AG04449 (cell line): ENCODE data around the gene ADRA2B.

Source experiments
- CTCF ChIA-PET: fragments of 350-600 bp; formaldehyde crosslinking; extraction: SDS; loops from one replicate; lab custom pipeline; 2021; ENCODE audit warnings: antibody characterized with exemption; lab: Yijun Ruan, JAX
- POLR2A ChIA-PET: fragments of 400-600, 350-600 bp; formaldehyde crosslinking; extraction: SDS; loops from one replicate; lab custom pipeline; 2020; ENCODE audit warnings: antibody characterized with exemption, inconsistent platforms; lab: Yijun Ruan, JAX
- DNase-seq: peaks from one replicate; pipeline ENCODE4 v3.0.0-alpha.2; 2010; ENCODE audit warnings: low read depth, low spot score
- H3K4me3 ChIP-seq: 2 replicates; pipeline ENCODE4 v1.5.1; 2011; ENCODE audit warnings: low read depth, mild to moderate bottlenecking, control low read depth, low read length
- CTCF ChIP-seq: IDR thresholded peaks from one replicate; pipeline ENCODE4 v1.5.1; 2011; ENCODE audit warnings: mild to moderate bottlenecking, moderate library complexity, low read length, control low read depth, inconsistent platforms; ENCODE audit not compliant: insufficient read depth; ENCODE audit errors: missing control alignments

Gene ADRA2B

DNA sequence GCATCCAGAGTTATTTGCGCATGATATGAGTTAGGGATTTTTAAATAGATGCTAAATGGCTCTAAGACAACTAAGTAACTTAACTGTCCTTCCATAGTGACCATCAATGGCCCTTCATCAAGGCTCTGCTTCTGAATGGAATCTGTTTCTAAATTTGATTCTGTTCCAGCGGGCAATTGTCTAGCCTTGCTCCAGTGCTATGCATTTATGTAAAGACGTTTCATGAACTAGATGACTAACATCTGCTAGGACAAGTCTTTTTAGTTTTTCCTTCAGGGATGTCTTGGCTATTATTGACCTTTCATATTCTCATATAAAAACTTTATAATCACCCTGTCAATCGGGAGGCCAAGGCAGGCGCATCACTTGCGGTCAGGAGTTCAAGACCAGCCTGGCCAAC is 12.1 kb upstream of the ADRA2B start:
- CTCF ChIA-PET: interaction anchor here (1.7 to 1.8 kb wide), 2 partner anchors 10 to 11 kb away, joined by 4 to 5 read pairs; no protein-coding TSS in a partner anchor
- TF ChIP-seq CTCF: no peak
- DNase-seq: no peak
- POLR2A ChIA-PET: no interaction called here
- no peak overlapping the region for H3K4me3 ChIP-seq

- ChIA-PET POLR2A (no interaction called here), CTCF (no interaction called here)
- H3K4me3 ChIP-seq: no peak overlapping the region
- DNase-seq: no peak
- TF ChIP-seq CTCF: no peak
These were observed 8.3 kb upstream of the ADRA2B start for GRCh38 chr2:96124406-96125265.

DNA sequence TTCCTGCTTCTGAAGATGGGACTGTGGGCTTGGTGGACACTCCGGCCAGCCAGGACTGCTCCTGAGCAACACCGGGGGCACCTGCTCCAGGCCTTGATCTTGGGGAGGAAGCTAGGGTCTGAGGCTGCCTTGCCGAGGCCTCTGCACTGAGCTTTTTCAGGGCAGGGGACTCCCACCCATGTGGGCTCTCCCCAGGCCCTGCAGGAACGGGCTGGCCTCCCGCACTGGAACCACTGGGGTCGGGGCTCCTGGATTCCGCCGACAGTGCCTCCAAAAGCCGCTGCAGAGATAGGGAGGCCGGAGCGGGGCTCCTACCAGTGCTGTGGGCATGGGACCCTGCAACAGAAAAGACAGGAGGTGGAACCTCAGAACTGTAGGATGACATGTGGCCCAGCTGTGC is 7.6 kb upstream of the ADRA2B start:
- ChIA-PET CTCF (interaction anchor here (0.8 to 1.2 kb wide), 3 partner anchors 9 to 50 kb away, joined by 3 to 4 read pairs (median 3); no protein-coding TSS in a partner anchor), POLR2A (no interaction called here)
- no peak overlapping the region for H3K4me3 ChIP-seq
- TF ChIP-seq CTCF: no peak
- no peak for DNase-seq

DNA sequence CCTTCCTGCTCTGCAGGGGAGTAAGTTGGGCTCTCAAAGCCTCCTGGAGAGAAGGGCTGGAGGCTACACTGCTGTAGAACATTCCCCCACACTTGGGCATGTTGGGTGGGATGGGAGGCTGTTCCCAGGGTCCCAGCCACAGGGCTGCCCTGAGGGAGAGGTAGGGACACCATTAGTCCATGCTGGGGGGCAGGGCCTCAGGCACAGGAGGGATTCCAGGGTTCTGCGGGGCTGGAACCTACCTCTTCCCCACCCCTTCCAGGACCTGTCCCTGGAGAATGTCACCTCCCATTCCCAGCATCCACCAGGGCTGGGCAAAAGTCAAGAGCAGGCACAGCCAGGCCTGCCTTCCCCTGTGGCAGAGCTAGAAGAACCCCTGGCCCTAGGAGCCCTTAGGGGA is 6.9 kb upstream of the ADRA2B start:
- POLR2A ChIA-PET: no interaction called here
- CTCF ChIA-PET: interaction anchor here (0.8 to 1.2 kb wide), 3 partner anchors 9 to 51 kb away, joined by 3 to 4 read pairs (median 3); no protein-coding TSS in a partner anchor
- no peak for DNase-seq
- H3K4me3 ChIP-seq: no peak overlapping the region
- no peak for TF ChIP-seq CTCF

- TF ChIP-seq CTCF: no peak
- ChIA-PET CTCF (no interaction called here), POLR2A (no interaction called here)
- no peak for DNase-seq
- no peak overlapping the region for H3K4me3 ChIP-seq
These were observed 6.0 kb upstream of the ADRA2B start for GRCh38 chr2:96122391-96122790.

- TF ChIP-seq CTCF: no peak
- no peak for DNase-seq
- POLR2A ChIA-PET: no interaction called here
- H3K4me3 ChIP-seq: no peak overlapping the region
- CTCF ChIA-PET: no interaction called here
These were observed 5.0 kb upstream of the ADRA2B start for GRCh38 chr2:96121414-96121813.
